Smooth muscle cell (in vitro differentiated cells): ENCODE results near the gene SRMS. TPM values are rescaled to one million over a fixed set of nuclear protein-coding genes. Genes with fewer than 3 reads are reported as not detected.

Source experiments
- DNase-seq: peaks from one replicate; lab custom pipeline; 2025; ENCODE audit not compliant: unreplicated experiment; lab: John Stamatoyannopoulos, UW
- H2AFZ ChIP-seq: fragments of 200-600 bp; sonication (generic); 2 replicates; pipeline ENCODE4 v1.6.0; 2016; ENCODE audit warnings: antibody characterized with exemption, low read depth, mild to moderate bottlenecking
- H3F3A ChIP-seq: fragments of 200-600 bp; sonication (generic); 2 replicates; pipeline ENCODE4 v1.6.0; 2017; ENCODE audit warnings: antibody characterized with exemption, low read depth
- H3K27ac ChIP-seq: fragments of 200-600 bp; sonication (generic); 2 replicates; pipeline ENCODE4 v1.5.1; 2016; ENCODE audit warnings: low read depth, mild to moderate bottlenecking
- H3K27me3 ChIP-seq: fragments of 200-600 bp; sonication (generic); 2 replicates; pipeline ENCODE4 v1.6.1; 2016; ENCODE audit warnings: low read depth, mild to moderate bottlenecking
- H3K36me3 ChIP-seq: fragments of 200-600 bp; sonication (generic); 2 replicates; pipeline ENCODE4 v1.5.1; 2016; ENCODE audit warnings: low read depth
- H3K4me1 ChIP-seq: fragments of 200-600 bp; sonication (generic); 2 replicates; pipeline ENCODE4 v1.5.1; 2016; ENCODE audit warnings: low read depth
- H3K4me2 ChIP-seq: fragments of 200-600 bp; sonication (generic); 2 replicates; pipeline ENCODE4 v1.6.0; 2016; ENCODE audit warnings: mild to moderate bottlenecking
- H3K4me3 ChIP-seq: fragments of 200-600 bp; sonication (generic); 2 replicates; pipeline ENCODE4 v1.5.1; 2016; ENCODE audit warnings: mild to moderate bottlenecking
- H3K79me2 ChIP-seq: fragments of 200-600 bp; sonication (generic); 2 replicates; pipeline ENCODE4 v1.6.0; 2016; ENCODE audit warnings: low read depth, mild to moderate bottlenecking
- H3K9ac ChIP-seq: fragments of 200-600 bp; sonication (generic); 2 replicates; pipeline ENCODE4 v1.6.0; 2016; ENCODE audit warnings: low read depth
- H3K9me3 ChIP-seq: fragments of 200-600 bp; sonication (generic); replicated peaks from 2 replicates; pipeline ENCODE4 v1.5.1; 2016; ENCODE audit warnings: low read depth
- H4K20me1 ChIP-seq: fragments of 200-600 bp; sonication (generic); 2 replicates; pipeline ENCODE4 v1.6.0; 2016; ENCODE audit warnings: low read depth
- WGBS: methylation state at CpG from one replicate; pipeline ENCODE4 v1.1.7; 2016; ENCODE audit warnings: low lambda C conversion rate; 5-methylcytosine and 5-hydroxymethylcytosine counted together
- polyA plus RNA-seq: library from polyadenylated mRNA; unstranded; fragments of >200 nt; fragmentation: Nextera tagmentation; extraction: Ambion mirVana; gene quantifications from 2 replicates; pipeline ENCODE4 v1.2.1, GENCODE V29; 2016
- total RNA-seq: library from RNA; depleted of rRNA; stranded (reverse); fragments of >200 nt; gene quantifications from 2 replicates; pipeline ENCODE4 v1.2.3, GENCODE V29; 2014
- TF ChIP-seq, protein P1 (sequence below): fragments of 200-600 bp; sonication (generic); IDR thresholded peaks from 2 replicates; pipeline ENCODE4 v1.5.1; 2017; ENCODE audit warnings: borderline replicate concordance, mild to moderate bottlenecking, antibody characterized with exemption; ENCODE audit not compliant: insufficient read depth, poor library complexity, severe bottlenecking

Gene SRMS
- total and polyA plus RNA-seq, 2 experiments from 2014 or later, result not detected

DNA sequence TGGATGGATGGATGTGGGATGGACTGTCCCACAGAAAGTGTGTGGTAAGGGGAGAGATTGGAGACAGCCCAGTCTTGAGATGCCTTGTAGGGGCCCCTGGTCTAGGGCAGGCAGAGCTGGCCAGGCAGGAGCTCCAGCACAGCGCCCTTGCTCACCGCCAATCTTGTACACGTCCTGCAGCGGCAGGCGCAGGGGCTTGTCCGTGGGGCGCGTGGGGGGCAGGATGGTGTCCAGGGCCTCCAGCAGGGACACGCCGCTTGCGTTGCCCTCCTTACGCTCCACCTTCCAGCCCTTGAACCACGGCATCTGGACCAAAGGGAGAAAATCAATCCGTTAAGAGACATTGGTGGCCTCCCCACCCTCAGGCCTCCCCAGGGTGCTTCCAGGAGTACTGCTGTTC, 54.6 kb downstream of the SRMS start:
- no peak for DNase-seq
- Histone ChIP-seq H3K27ac (no peak overlapping the region), H4K20me1 (no peaks in the 10 kb centered on the region), H3K9ac (no peak overlapping the region), H3K9me3 (no peaks in the 10 kb centered on the region), H3K4me3 (no peak overlapping the region), H3K36me3 (no peaks in the 10 kb centered on the region), H2AFZ (no peak overlapping the region), H3K79me2 (no peaks in the 10 kb centered on the region), H3K4me1 (no peaks in the 10 kb centered on the region), H3K4me2 (no peak overlapping the region), H3F3A (no peaks in the 10 kb centered on the region), H3K27me3 (peaks cover 18% of the 10 kb centered on the region)
- TF ChIP-seq, protein P1, sequence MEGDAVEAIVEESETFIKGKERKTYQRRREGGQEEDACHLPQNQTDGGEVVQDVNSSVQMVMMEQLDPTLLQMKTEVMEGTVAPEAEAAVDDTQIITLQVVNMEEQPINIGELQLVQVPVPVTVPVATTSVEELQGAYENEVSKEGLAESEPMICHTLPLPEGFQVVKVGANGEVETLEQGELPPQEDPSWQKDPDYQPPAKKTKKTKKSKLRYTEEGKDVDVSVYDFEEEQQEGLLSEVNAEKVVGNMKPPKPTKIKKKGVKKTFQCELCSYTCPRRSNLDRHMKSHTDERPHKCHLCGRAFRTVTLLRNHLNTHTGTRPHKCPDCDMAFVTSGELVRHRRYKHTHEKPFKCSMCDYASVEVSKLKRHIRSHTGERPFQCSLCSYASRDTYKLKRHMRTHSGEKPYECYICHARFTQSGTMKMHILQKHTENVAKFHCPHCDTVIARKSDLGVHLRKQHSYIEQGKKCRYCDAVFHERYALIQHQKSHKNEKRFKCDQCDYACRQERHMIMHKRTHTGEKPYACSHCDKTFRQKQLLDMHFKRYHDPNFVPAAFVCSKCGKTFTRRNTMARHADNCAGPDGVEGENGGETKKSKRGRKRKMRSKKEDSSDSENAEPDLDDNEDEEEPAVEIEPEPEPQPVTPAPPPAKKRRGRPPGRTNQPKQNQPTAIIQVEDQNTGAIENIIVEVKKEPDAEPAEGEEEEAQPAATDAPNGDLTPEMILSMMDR, result no peak
- WGBS, result 96% methylated on average over 12 of the region's 14 CpGs

DNA sequence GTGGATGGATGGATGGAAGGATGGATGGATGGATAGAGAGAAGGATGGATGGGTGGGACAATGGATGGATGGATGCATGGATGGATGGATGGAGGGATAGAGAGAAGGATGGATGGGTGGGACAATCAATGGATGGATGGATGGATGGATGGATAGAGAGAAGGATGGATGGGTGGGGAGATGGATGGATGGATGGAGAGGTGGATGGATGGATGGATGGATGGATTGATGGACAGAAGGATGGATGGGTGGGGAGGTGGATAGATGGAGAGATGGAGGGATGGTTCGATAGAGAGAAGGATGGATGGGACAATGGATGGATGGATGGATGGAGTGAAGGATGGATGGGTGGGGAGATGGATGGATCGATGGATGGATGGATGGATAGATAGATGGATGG, 55.0 kb downstream of the SRMS start:
- H3K4me2 ChIP-seq, result no peak overlapping the region
- TF ChIP-seq, protein P1, result no peak
- H3K4me3 ChIP-seq, result no peak overlapping the region
- 100% methylated on average over 2 of the region's 2 CpGs for whole genome bisulfite sequencing
- peaks cover 19% of the 10 kb centered on the region for H3K27me3 ChIP-seq
- no peak overlapping the region for H3K9ac ChIP-seq
- H3K9me3 ChIP-seq, result no peaks in the 10 kb centered on the region
- H3K36me3 ChIP-seq, result no peaks in the 10 kb centered on the region
- no peaks in the 10 kb centered on the region for H3K79me2 ChIP-seq
- H2AFZ ChIP-seq, result no peak overlapping the region
- no peaks in the 10 kb centered on the region for H4K20me1 ChIP-seq
- no peak for DNase-seq
- no peaks in the 10 kb centered on the region for H3F3A ChIP-seq
- H3K27ac ChIP-seq, result no peak overlapping the region
- H3K4me1 ChIP-seq, result no peaks in the 10 kb centered on the region

DNA sequence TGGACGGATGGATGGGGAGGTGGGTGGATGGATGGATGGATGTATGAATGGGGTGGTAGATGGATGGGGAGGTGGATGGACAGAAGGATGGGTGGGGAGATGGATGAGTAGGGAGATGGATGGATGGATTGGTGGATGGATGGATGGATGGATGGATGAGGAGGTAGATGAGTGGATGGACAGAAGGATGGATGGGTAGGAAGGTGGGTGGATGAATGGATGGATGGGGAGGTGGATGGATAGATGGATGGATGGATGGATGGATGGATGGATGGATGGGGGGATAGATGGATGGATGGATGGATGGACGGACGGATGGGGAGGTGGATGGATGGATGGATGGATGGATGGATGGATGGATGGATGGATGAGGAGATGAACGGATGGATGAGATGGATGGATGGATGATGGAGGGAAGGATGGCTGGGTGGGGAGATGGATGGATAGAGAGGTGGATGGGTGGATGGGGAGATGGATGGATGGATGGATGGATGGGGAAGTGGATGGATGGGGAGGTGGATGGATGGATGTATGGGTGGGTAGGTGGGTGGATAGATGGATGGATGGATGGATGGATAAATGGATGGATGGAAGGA, 55.8 kb downstream of the SRMS start:
- H3K4me3 ChIP-seq, result no peak overlapping the region
- H3K36me3 ChIP-seq, result no peaks in the 10 kb centered on the region
- no peak overlapping the region for H3K4me2 ChIP-seq
- no peaks in the 10 kb centered on the region for H3K79me2 ChIP-seq
- DNase-seq, result no peak
- no peaks in the 10 kb centered on the region for H3K9me3 ChIP-seq
- no peak overlapping the region for H3K27ac ChIP-seq
- peaks cover 23% of the 10 kb centered on the region for H3K27me3 ChIP-seq
- no peaks in the 10 kb centered on the region for H3F3A ChIP-seq
- WGBS, result 80% methylated on average over 2 of the region's 4 CpGs
- TF ChIP-seq, protein P1, result no peak
- H3K4me1 ChIP-seq, result no peaks in the 10 kb centered on the region
- H3K9ac ChIP-seq, result no peak overlapping the region
- no peaks in the 10 kb centered on the region for H4K20me1 ChIP-seq
- no peak overlapping the region for H2AFZ ChIP-seq

DNA sequence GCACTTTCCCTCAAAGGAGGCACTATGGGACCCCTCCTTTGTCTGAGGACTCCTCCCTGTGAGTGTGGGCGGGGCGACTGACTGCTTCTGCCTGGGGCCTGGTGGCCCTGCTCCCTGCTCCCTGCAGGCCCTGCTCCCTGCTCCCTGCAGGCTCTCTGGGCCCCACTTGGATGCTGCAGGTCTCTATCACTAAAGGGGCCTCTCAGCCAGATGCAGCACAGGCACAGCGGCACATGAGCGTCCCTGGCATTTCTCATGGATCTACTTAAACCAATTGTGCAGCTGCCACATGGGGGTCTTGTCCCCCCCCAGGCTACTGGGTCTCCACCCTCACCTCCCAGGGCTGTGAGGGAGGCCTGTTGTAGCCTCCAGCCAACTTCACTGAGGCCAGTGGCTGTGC, 56.5 kb downstream of the SRMS start:
- Histone ChIP-seq H3K4me1 (no peaks in the 10 kb centered on the region), H3K27me3 (peaks cover 23% of the 10 kb centered on the region), H3K79me2 (no peaks in the 10 kb centered on the region), H3K36me3 (no peaks in the 10 kb centered on the region), H3K4me3 (no peak overlapping the region), H4K20me1 (no peaks in the 10 kb centered on the region), H3K27ac (no peak overlapping the region), H3K9ac (no peak overlapping the region), H2AFZ (no peak overlapping the region), H3K9me3 (no peaks in the 10 kb centered on the region), H3F3A (no peaks in the 10 kb centered on the region), H3K4me2 (no peak overlapping the region)
- DNase-seq, result no peak
- whole genome bisulfite sequencing, result 94% methylated on average over 4 of the region's 4 CpGs
- TF ChIP-seq, protein P1, result no peak

Other genes with a start within 250 kb of the SRMS start
- not detected in 2 replicates for gene CHRNA4, start 186.4 kb downstream of the SRMS start, total RNA-seq
- 0.03 and 0.17 TPM in 2 replicates for gene CHRNA4, start 186.4 kb downstream of the SRMS start, polyA plus RNA-seq
- 1.5 and 5.1 TPM in 2 replicates for gene KCNQ2, start 75.1 kb downstream of the SRMS start, total RNA-seq
- gene KCNQ2, start 75.1 kb downstream of the SRMS start, polyA plus RNA-seq, result 1.8 and 5.7 TPM in 2 replicates
- gene EEF1A2, start 48.7 kb downstream of the SRMS start, total RNA-seq, result 1.8 and 5.1 TPM in 2 replicates
- 2.1 and 7.7 TPM in 2 replicates for gene EEF1A2, start 48.7 kb downstream of the SRMS start, polyA plus RNA-seq
- 97.7 and 118 TPM in 2 replicates for gene PPDPF, start 27.0 kb downstream of the SRMS start, total RNA-seq
- gene PPDPF, start 27.0 kb downstream of the SRMS start, polyA plus RNA-seq, result 365 and 418 TPM in 2 replicates
- 0.09 TPM in 1 of 2 replicates, not detected in the other for gene PTK6, start 10.4 kb downstream of the SRMS start, total RNA-seq
- 0.05 and 0.15 TPM in 2 replicates for gene PTK6, start 10.4 kb downstream of the SRMS start, polyA plus RNA-seq
- gene FNDC11, start 6.4 kb upstream of the SRMS start, total RNA-seq, result 0.72 and 2.5 TPM in 2 replicates
- gene FNDC11, start 6.4 kb upstream of the SRMS start, polyA plus RNA-seq, result 2.2 and 3.6 TPM in 2 replicates
- gene HELZ2, start 26.5 kb upstream of the SRMS start, total RNA-seq, result 9.8 and 13.8 TPM in 2 replicates
- gene HELZ2, start 26.5 kb upstream of the SRMS start, polyA plus RNA-seq, result 3.0 and 4.3 TPM in 2 replicates
- 8.9 and 9.7 TPM in 2 replicates for gene GMEB2, start 79.4 kb upstream of the SRMS start, total RNA-seq
- 11.3 and 14.4 TPM in 2 replicates for gene GMEB2, start 79.4 kb upstream of the SRMS start, polyA plus RNA-seq
- gene STMN3, start 105.7 kb upstream of the SRMS start, total RNA-seq, result 4.8 and 6.9 TPM in 2 replicates
- gene STMN3, start 105.7 kb upstream of the SRMS start, polyA plus RNA-seq, result 10.8 and 12.1 TPM in 2 replicates
- gene RTEL1, start 110.6 kb upstream of the SRMS start, total RNA-seq, result 14.2 and 33.0 TPM in 2 replicates
- 10.4 and 12.2 TPM in 2 replicates for gene RTEL1, start 110.6 kb upstream of the SRMS start, polyA plus RNA-seq
- 9.2 and 13.1 TPM in 2 replicates for gene TNFRSF6B, start 148.9 kb upstream of the SRMS start, total RNA-seq
- gene TNFRSF6B, start 148.9 kb upstream of the SRMS start, polyA plus RNA-seq, result 13.1 and 17.1 TPM in 2 replicates
- gene ARFRP1, start 160.2 kb upstream of the SRMS start, total RNA-seq, result 11.8 and 27.4 TPM in 2 replicates
- 42.3 and 51.9 TPM in 2 replicates for gene ARFRP1, start 160.2 kb upstream of the SRMS start, polyA plus RNA-seq
- gene ZGPAT, start 160.3 kb upstream of the SRMS start, total RNA-seq, result 8.3 and 13.8 TPM in 2 replicates
- 32.3 and 36.2 TPM in 2 replicates for gene ZGPAT, start 160.3 kb upstream of the SRMS start, polyA plus RNA-seq
- 2.9 and 7.2 TPM in 2 replicates for gene LIME1, start 188.9 kb upstream of the SRMS start, total RNA-seq
- 6.0 and 6.9 TPM in 2 replicates for gene LIME1, start 188.9 kb upstream of the SRMS start, polyA plus RNA-seq
- gene SLC2A4RG, start 192.0 kb upstream of the SRMS start, total RNA-seq, result 24.4 and 43.7 TPM in 2 replicates
- 45.6 and 58.4 TPM in 2 replicates for gene SLC2A4RG, start 192.0 kb upstream of the SRMS start, polyA plus RNA-seq